NOMO-1 (cell line): ENCODE measurements around the gene DNAH2.
"Not testable (repeated sequence)": the region's sequence is repeated elsewhere in the genome, so short reads cannot be mapped to it uniquely, and the experiment has no call there.

Experiments used
- DNase-seq, 2 experiments: peaks; one replicate each; lab custom pipeline; 2025; ENCODE audit not compliant: unreplicated experiment in 2 of 2; lab: John Stamatoyannopoulos, UW

The DNAH2 gene

DNA sequence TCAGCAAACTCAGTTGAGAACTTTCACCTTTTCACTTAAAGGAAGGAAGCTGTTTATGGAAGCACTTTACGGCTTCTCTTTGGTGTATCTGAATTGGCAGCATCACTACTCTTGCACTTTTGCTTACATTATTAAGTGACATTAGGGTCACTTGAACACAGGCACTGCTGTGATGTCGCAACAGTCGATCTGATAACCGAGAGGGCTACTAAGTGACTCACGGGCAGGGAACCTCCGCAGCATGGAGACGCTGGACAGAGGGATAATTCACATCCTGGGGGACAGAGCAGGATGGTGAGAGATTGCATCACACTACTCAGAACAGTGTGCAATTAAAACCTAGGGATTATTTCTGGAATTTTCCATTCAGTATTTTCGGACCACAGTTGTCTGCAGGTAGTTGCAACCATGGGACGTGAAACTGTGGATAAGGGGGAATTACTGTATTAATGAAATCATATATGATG, 56.5 kb downstream of the DNAH2 start:
- no peak for DNase-seq

DNA sequence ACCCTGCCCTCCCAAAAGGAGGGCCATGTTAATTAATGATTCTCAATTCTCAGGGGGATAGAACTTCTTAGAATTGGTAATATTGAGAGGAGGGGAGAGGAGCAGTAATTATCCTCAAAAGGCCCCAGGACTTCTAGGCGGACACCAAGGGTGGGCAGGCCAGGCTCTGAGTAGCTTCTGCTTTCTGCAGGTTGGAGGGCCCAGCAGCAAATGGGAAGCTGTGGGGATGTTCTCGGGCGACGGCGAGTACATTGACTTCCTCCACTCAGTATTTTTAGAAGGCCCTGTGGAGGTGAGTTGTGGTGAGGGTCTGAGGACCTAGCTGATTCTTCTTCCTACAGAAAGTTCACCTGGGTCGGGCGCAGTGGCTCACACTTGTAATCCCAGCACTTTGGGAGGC, 57.5 kb downstream of the DNAH2 start:
- peak; percentile 53 to 55 for DNase-seq

DNA sequence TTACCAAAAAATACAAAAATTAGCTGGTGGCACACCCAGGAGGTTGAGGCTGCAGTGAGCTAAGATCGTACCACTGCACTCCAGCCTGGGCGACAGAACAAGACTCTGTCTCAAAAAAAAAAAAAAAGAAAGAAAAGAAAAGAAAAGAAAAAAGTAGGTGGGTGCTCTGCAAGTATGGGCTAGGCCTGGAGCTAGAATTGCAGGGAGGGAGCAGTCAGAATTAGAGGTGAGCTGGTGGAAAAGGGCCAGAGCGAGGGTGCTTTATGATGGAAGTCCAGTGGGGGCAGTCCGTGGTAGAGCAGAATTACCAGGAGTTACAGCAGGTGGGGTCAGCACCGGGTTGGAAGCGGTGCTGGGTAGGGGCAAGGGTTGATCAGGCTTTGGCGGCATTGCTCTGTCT, 59.5 kb downstream of the DNAH2 start:
- DNase-seq = no peak

DNA sequence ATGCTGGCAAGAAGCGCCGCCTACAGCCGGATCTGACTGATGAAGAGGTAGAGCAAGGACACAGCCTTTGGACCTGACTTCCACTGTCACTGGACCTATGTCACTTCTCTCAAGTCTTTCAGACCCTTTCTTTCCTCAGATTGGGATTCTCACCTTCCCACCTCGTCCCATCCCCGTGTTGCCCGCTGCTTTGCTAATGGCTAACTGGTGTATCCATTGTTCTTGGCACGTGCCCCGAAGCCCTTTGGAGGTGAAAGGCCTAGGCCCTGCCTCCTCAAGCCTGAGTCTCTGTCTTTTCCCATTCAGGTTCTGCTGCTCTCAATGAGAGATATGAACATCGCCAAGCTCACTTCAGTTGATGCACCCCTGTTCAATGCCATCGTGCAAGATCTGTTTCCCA, 63.2 kb downstream of the DNAH2 start:
- no peak for DNase-seq

DNA sequence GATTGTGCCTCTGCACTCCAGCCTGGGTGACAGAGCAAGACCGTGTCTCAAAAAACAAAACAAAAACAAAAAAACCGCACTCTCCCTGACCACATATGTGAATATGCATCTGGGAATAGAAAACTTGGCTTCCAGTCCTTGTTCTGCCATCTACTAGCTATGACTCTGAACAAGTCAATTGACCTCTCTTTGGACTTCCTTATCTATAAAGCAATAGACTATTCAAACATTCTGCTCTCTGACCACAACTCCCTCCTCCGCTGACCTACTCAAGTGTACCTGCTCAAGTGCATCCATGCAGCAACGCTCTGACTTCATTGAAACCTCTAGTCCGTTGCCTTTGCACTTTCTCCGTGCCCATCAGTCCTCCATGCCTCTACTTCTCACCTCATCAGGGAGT, 63.9 kb downstream of the DNAH2 start:
- DNase-seq = no peak

DNA sequence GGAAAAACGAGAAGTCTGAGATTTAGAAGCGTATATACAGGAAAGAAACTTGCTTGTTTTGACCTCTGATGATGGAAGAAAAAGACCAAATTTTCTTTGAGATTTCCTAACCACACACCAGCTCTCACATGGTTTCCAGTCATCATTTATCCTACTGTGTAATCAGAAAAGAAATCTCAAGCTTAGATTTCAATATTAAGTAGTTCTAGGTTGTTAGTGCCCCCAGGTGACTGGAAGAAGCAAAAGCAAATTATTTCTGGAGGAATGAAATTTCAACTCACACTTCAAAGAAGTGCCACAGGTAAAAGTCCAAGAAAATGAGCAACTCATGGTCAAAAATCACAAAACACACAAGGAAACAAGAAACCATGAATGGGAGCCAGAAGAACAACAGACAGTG, 64.7 kb downstream of the DNAH2 start:
- no peak for DNase-seq

DNA sequence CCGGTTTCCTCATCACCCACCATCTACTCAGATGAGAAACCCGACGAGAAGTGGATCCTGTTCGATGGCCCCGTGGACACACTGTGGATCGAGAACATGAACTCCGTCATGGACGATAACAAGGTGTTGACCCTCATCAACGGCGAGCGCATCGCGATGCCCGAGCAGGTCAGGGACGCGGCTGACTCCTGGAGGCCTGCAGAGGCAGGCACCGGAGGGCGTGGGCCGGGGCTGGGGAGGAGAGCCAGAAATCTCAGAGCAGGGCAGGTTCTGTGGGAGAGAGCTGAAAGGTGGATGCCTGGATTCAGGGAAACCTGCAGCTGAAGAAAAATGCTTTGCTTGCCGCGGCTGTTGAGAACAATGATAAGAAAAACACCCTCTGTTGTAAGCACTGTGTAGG, 69.3 kb downstream of the DNAH2 start:
- DNase-seq = no peak

DNA sequence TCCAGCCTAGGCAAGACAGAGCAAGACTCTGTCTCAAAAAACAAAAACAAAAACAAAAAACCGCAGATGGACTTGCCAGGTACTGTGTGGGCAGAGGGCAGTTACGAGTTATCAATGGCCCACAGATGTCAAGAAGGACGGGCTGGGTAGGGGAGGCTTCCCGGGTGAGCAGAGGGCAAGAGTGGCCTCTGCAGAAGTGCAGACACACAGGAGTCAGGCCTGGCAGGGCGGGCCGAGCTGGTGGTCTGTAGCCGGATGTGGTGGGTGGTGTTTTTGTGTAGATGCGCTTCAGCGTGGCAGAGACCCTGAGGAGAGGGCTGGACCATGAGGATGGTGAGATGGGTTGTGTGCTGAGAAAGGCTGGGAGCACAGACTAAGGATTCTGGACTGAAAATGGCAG, 71.6 kb downstream of the DNAH2 start:
- DNase-seq = no peak

DNA sequence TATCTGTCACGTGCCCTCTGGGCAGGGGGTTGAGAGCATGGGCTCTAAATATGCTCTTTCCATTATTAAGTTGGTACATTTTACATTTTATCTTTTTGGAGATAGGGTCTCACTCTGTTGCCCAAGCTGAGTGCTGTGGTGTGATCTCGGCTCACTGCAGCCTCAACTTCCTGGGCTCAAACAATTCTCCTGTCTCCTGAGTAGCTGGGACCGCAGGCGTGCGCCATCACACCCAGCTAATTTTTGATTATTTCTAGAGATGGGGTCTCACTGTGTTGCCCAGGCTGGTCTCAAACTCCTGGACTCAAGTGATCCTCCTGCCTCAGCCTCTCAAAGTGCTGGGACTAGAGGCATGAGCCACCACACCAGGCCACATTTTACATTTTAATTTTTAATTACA, 72.6 kb downstream of the DNAH2 start:
- DNase-seq = no peak

DNA sequence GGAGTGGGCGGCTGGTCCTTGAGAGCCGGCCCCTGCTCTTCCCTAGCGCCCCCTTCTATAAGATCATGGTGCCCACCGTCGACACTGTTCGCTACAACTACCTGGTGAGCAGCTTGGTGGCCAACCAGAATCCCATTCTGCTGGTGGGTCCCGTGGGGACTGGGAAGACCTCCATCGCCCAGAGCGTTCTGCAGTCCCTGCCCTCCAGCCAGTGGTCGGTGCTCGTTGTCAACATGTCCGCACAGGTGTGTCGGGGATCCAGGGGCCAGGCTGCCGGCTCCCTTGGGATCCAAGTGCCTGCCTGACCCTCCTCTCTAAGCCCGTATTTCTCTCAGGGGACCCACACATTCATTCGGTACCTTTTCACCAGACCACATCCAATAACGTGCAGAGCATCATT, 75.1 kb downstream of the DNAH2 start:
- no peak for DNase-seq

DNA sequence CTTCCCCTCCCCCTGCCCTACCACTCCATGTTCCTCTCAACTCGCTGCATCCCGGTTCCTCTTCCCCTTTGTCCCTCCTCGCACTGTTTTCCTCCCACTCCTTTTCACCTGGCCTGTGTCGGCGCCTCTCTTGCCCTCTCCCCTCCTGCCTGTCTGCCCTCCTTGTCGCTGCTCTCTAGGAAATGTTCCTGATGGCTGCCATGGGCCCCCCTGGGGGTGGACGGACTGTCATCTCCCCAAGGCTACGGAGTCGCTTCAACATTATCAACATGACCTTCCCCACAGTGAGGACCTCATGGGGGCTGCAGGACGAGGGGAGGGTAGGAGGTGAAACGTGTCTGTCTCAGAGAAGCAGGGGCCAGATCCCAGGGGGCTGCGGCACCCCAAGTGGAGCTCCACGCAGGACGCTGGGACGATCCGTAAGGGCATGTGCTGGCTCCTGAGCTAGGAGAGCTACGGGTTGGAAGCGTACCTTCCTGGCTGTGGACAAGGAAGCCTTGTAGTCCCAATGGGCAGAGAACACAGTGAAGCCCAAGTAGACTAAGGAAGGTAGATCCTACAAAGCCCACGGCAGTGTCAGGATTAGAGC, 76.6 kb downstream of the DNAH2 start:
- DNase-seq = no peak

DNA sequence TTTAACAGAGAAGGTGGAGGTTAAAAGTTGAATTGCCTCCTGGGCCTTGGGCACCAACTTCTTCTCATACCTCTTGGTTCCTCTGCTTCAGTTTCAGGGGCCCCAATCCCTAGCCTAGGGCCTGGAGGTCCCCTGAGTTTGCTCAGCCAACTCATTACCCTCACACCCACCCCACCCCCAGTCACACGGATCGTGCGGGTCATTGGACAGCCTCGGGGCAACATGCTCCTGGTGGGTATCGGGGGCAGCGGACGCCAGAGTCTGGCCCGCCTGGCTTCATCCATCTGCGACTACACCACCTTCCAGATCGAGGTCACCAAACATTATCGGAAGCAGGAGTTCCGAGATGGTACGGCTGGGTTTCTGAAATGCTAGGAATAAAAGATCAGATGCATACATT, 80.4 kb downstream of the DNAH2 start:
- DNase-seq = no peak

DNA sequence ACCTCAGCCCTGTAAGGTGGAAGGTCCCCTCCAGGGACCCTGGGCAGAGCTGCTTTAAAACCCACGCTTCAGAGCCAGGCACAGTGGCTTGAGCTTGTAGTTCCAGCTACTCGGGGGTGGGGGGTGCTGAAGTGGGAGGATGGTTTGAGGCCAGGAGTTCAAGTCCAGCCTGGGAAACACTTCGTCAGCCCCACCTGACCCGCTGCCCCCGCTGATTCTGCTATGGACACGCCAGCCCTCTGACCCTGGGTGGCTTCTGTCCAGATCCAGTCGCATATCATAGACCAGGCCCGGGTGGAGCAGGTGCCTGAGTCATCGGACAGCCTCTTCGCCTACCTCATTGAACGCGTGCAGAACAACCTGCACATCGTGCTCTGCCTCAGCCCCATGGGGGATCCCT, 81.3 kb downstream of the DNAH2 start:
- no peak for DNase-seq

DNA sequence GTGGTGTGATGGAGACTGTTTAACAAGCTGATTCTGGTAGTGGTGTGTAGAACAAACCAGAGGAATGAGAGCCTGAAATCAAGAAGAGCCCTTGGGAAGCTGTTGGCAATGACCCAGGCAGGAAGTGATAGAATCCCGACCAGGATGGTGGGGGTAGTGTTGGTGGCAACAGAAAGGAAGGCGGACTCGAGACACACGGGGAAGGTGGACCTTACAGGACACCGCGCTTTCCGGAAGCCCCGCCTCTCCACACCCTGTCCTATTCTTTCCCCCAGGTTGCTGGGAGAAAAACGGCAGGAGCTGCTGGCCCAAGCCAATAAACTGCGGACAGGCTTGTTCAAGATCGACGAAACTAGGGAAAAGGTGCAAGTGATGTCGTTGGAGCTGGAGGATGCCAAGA, 86.4 kb downstream of the DNAH2 start:
- DNase-seq = no peak

DNA sequence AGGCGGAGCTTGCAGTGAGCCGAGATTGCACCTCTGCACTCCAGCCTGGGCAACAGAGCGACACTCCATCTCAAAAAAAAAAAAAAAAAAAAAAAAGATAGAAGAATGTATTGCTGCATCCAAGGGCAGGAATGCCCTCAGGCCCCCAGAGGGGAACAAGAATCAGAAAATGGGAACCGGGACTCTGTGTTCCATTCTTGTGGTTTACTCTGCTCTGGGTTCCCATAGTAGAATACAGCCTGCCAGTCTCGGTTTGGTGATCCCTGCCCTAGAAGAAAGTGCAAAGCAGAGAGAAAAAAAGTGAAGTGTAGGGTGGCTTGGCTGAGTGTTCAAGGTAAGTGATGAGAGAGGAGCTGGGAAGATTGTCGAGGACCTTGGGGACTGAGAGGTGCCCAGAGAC, 89.0 kb downstream of the DNAH2 start:
- DNase-seq = no peak

DNA sequence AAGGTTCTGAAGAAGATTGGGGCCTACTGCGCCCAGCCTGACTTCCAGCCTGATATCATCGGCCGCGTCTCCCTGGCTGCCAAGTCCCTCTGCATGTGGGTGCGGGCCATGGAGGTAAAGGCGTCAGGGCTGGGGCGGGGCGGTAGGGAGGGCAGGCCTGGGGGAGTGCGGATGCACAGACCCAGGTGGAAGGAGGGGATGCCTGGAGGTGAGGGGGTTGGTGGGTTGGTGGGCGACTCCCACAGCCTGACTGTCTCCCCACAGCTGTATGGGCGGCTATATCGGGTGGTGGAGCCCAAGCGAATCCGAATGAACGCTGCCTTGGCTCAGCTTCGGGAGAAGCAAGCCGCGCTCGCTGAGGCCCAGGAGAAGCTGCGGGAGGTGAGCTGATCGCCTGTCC, 89.7 kb downstream of the DNAH2 start:
- DNase-seq = no peak

DNA sequence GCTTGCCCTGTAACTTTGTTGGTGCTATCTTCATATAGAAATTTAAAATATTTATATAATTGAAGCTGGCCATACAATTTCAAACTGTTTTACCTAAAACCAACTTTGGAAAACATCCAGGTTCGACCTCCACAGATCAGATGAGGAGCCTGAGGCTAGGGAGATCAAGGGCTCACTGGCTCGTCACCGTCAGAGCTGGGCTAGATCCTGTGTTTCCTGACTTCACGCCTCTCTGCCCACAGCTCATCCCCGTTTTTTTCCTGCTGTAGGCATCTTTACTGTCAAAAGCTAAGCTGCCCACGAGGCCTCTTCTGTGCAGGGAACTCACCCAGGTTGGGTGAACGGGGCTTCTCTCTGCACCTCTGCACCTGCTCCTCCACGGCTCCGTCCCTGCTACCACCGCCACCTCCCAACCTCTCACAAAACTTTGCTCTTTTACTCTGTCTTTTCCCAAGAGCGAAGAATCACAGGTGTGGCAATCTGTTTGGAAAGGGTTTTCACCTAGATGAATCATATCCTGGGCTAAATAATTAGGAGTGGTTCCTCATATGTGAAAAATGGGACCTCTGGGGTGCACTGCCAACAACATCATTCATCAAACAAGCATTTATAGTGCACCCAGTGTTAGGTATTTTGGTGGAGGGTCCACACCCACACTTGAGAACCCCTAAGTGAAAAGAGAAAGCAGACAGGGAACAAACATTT, 91.7 kb downstream of the DNAH2 start:
- no peak for DNase-seq

DNA sequence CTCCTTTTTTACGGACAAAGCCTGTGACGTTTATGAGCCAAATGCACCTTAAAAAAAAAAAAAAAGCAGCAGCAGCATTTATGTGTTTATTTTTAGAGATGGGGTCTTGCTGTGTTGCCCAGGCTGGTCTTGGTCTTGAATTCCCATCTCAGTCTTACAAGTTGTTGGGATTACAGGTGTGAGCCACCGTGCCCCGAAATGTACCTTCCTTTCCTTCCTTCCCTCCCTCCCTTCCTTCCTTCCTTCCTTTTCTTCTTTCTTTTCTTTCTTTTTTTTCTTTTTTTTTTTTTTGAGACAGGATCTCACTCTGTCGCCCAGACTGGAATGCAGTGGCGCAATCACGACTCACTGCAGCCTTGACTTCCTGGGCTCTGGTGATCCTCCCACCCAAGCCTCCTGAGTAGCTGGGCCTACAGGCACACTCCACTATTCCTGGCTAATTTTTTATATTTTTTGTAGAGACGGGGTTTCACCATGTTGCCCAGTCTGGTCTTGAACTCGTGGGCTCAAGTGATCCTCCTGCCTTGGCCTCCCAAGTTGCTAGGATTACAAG, 92.3 kb downstream of the DNAH2 start:
- DNase-seq = not testable (repeated sequence)

DNA sequence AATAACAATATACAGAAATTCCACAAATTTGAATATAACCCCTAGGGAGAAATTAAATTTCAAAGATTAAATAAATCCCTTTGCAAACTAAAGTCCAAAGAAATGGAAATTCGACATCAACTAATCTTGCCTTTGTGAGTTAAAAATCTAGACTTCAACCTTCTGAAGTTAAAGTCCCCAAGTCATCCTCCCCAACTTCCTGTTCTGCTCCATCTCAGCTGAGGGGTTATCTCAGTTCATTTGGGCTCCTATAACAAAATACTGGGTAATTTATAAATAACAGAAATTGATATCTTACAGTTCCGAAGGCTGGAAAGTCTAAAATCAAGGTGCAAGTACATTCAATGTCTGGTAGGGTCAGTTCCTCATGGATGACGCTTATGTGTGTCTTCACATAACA, 93.7 kb downstream of the DNAH2 start:
- no peak for DNase-seq

DNA sequence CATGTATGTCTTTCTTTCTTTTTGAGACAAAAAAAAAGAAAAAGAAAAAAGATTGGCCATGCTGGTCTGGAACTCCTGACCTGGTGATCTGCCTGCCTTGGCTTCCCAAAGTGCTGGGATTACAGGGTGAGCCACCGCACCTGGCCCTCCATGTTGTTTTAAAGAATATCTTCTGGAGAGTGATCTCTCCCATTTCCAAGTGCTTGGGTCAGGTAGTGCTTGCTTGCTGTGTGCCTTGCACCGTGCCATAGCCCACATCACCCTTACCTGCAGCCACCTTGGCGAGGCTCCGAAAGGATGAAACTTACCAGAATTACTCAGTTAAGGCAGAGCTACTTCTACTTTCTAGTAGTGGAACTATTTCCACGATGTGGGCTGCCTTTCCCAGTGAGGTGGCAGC, 97.4 kb downstream of the DNAH2 start:
- no peak for DNase-seq

DNA sequence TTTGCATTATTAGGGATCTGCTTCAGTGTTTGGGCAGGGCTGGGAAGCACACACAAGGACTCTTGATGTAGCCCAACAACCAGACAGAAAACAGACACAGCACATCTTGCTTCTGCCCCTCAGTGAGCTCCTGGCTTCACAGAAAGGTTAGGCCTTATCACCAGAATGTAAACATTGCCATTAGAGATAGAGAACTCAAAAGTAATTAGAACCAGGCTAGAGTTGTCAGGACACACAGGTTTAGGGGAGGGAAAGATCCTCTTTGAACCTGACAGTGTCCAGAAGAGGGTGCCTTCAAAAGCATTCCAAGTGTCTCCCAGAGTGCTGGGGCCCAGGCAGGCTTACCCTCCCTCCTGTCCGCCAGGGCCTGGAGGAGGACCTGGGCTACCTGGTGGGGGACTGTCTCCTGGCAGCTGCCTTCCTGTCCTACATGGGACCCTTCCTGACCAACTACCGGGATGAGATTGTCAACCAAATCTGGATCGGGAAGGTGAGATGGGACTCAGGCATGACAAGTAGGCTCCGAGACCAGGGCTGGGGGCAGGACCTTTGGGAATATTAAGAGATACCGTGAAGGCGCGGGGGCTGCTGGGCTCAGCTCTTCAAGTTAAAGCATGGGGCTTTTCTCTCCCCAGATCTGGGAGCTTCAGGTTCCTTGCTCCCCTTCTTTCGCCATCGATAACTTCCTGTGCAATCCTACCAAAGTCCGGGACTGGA, 99.5 kb downstream of the DNAH2 start:
- no peak for DNase-seq

DNA sequence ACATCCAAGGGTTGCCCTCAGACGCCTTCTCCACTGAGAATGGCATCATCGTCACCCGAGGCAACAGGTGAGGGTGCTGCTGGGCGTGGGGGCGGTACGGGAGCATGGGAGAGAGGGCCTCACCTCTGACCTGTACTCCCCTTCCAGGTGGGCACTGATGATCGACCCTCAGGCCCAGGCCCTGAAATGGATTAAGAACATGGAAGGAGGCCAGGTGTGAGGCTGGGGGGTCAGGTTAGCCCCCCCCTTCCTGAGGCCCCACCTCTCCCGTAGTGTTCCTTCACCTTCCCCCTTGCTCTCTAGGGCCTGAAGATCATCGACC, 100.1 kb downstream of the DNAH2 start:
- no peak for DNase-seq
